ENCODE data around the gene ITFG1.

DNA sequence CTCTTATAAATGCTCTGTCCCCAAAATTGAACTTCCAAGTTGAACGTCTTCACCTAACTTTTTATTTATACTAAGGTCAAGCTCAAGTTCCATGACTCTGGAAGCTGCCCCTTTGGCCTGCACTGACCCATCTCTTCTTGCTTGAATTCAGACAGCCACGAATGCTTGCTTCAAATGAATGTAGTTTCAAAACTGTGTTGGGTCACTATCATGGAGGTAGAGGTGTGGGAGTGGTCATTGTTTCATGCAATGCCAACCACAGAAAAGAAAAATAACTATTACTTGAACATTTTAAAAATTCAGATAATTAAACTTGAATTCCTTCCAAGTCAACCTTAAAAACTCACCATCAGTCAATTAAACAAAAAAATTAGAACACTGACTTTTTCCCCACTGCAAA lies 2.5 kb downstream of the ITFG1 start:
- TF ChIP-seq CTCF (IDR thresholded peaks at IDR 0.05; ENCODE audit: low read depth, low read length, poor library complexity, severe bottlenecking) (no peak), EZH2phosphoT487 (IDR thresholded peaks at IDR 0.05; ENCODE audit: borderline replicate concordance, low read length) (no peak)
